Skeletal muscle tissue (tissue), 4 donors: ENCODE results near the gene SPATA21. TPM values are rescaled to one million over a fixed set of nuclear protein-coding genes. Genes with fewer than 3 reads are reported as not detected.

Experiments used
- H3K27ac ChIP-seq: one replicate; pipeline ENCODE4 v1.7.0; 2013; ENCODE audit warnings: mild to moderate bottlenecking, low read depth, low read length, inconsistent platforms
- H3K27me3 ChIP-seq, 3 donors: one replicate each; pipeline ENCODE4 v1.7.0; 2013; ENCODE audit warnings: low read length in 3 of 3; ENCODE audit not compliant: control insufficient read depth in 3 of 3, insufficient read depth in 3 of 3
- H3K36me3 ChIP-seq, 3 donors: one replicate each; pipeline ENCODE4 v1.7.0; 2013; ENCODE audit warnings: low read length in 3 of 3; ENCODE audit not compliant: control insufficient read depth in 3 of 3, insufficient read depth in 3 of 3
- H3K4me1 ChIP-seq, 3 donors: one replicate each; pipeline ENCODE4 v1.7.0; 2013; ENCODE audit warnings: low read length in 3 of 3, mild to moderate bottlenecking in 3 of 3; ENCODE audit not compliant: control insufficient read depth in 3 of 3, insufficient read depth in 3 of 3
- H3K4me3 ChIP-seq, 3 donors: one replicate each; pipeline ENCODE4 v1.7.0; 2013; ENCODE audit warnings: low read length in 3 of 3
- H3K9ac ChIP-seq, 3 donors: one replicate each; pipeline ENCODE4 v1.7.0; 2013; ENCODE audit warnings: low read length in 3 of 3, mild to moderate bottlenecking in 3 of 3, moderate library complexity in 2 of 3, low read depth in 1 of 3
- H3K9me3 ChIP-seq, 3 donors: one replicate each; pipeline ENCODE4 v1.7.0; 2013; ENCODE audit warnings: low read length in 3 of 3; ENCODE audit not compliant: control insufficient read depth in 3 of 3
- total RNA-seq: library from RNA; depleted of rRNA; stranded (reverse); fragments of >200 nt; gene quantifications from one replicate; pipeline ENCODE4 v1.2.3, GENCODE V29; 2014
- donor health status: Osteomylitis.

Gene SPATA21
- total RNA-seq, 1 donor from 2014 or later, result not detected

GRCh38 chr1:16352842-16353535, 84.2 kb downstream of the SPATA21 start:
- Histone ChIP-seq H3K9me3 (no peaks in the 10 kb centered on the region), H3K9ac (peak overlapping the region; percentile 88 to 98 (median 94)), H3K27ac (peak overlapping the region; percentile 92)

GRCh38 chr1:16351994-16352841, 85.0 kb downstream of the SPATA21 start, which contains the start of gene FBXO42:
FBXO42 (minus strand) TSS chr1:16352480; CDS start chr1:16315418, 37,062 bp downstream.
- Histone ChIP-seq H3K9me3 (no peaks in the 10 kb centered on the region), H3K4me1 (peaks cover 15 to 23% (median 15%) of the 10 kb centered on the region in 3 donors), H3K27ac (peak within 1 kb of the TSS; percentile 92), H3K4me3 (peak within 1 kb of the TSS; percentile 92 to 96 (median 94)), H3K36me3 (peaks cover 0 to 3% (median 0%) of the 10 kb centered on the region in 3 donors), H3K27me3 (no peaks in the 10 kb centered on the region), H3K9ac (peak within 1 kb of the TSS; percentile 94 to 98 (median 97))

More at GRCh38 chr1:16352842-16353535, 84.2 kb downstream of the SPATA21 start:
- H3K4me3 ChIP-seq, result peak overlapping the region; percentile 84 to 96 (median 92)
- H3K36me3 ChIP-seq, result peaks cover 0 to 3% (median 0%) of the 10 kb centered on the region in 3 donors
- no peaks in the 10 kb centered on the region for H3K27me3 ChIP-seq
- H3K4me1 ChIP-seq, result peaks cover 15 to 23% (median 15%) of the 10 kb centered on the region in 3 donors

DNA sequence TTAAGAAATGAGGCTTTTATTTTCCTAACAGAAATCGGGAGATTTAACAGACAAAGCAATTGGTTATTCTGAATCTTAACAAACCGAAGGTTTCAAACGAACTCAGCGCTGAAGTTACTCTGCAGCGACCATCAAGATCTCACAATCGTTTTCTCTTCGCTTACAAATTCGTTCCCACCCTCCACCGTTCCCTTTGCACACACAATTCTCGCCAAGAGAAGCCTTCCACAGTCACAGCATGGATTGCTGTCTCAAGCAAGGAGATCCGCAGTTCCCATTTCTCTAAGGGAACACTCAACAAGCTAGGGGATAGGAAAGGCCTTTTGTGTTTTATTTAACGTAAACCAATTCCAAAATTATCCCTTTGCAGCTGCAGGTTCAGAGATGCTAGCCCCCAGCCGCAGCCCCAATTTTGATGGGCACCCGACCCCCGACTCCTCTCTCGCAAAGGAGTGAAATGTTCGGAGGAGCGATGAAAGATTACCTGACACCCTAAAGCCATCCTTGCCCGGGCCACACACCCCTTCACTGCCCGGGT, 85.7 kb downstream of the SPATA21 start:
- H3K4me3 ChIP-seq, result peak overlapping the region; percentile 92 to 96 (median 94)
- peak overlapping the region; percentile 92 for H3K27ac ChIP-seq
- H3K9ac ChIP-seq, result peak overlapping the region; percentile 94 to 98 (median 97)
- peaks cover 15 to 23% (median 15%) of the 10 kb centered on the region in 3 donors for H3K4me1 ChIP-seq
- no peaks in the 10 kb centered on the region for H3K27me3 ChIP-seq
- H3K9me3 ChIP-seq, result no peaks in the 10 kb centered on the region
- peaks cover 0 to 3% (median 0%) of the 10 kb centered on the region in 3 donors for H3K36me3 ChIP-seq

GRCh38 chr1:16349847-16350406, 87.3 kb downstream of the SPATA21 start:
- H3K9me3 ChIP-seq, result no peaks in the 10 kb centered on the region
- no peak overlapping the region for H3K27ac ChIP-seq
- H3K4me1 ChIP-seq, result peaks cover 15 to 23% (median 15%) of the 10 kb centered on the region in 3 donors
- no peak overlapping the region for H3K9ac ChIP-seq
- peaks cover 0 to 3% (median 0%) of the 10 kb centered on the region in 3 donors for H3K36me3 ChIP-seq
- H3K4me3 ChIP-seq, result no peak overlapping the region
- H3K27me3 ChIP-seq, result no peaks in the 10 kb centered on the region

Other genes with a start within 250 kb of the SPATA21 start
- gene ARHGEF19, start 224.8 kb downstream of the SPATA21 start, total RNA-seq, result 0.52 TPM
- gene CPLANE2, start 200.2 kb downstream of the SPATA21 start, total RNA-seq, result 3.1 TPM
- gene FBXO42, start 84.9 kb downstream of the SPATA21 start, total RNA-seq, result 12.0 TPM
- gene SZRD1, start 70.2 kb downstream of the SPATA21 start, total RNA-seq, result 13.0 TPM
- gene NECAP2, start 3.3 kb upstream of the SPATA21 start, total RNA-seq, result 40.2 TPM
- under 0.01 TPM for gene RNU1-1, start 76.9 kb upstream of the SPATA21 start, total RNA-seq
- 69.4 TPM for gene NBPF1, start 176.1 kb upstream of the SPATA21 start, total RNA-seq
- under 0.01 TPM for gene RNU1-3, start 229.5 kb upstream of the SPATA21 start, total RNA-seq